KBM-7 (cell line): ENCODE data around the gene RSPO1.
A peak's percentile ranks its signal among the peaks of the same experiment; 100 is the strongest.
"Not testable (repeated sequence)": the region's sequence is repeated elsewhere in the genome, so short reads cannot be mapped to it uniquely, and the experiment has no call there.

ENCODE experiments used
- DNase-seq: peaks from one replicate; pipeline ENCODE4 v3.0.0-alpha.2; 2015
- in situ Hi-C: fragments of 300-500 bp; cut with MboI; formaldehyde crosslinking; loops from 2 replicates; pipeline ENCODE4 v1.14.3; 2020; ENCODE audit warnings: low sequenced_read_pairs, low pct_unique_long_range_greater_than_20kb, mixed read lengths

Gene RSPO1, protein sequence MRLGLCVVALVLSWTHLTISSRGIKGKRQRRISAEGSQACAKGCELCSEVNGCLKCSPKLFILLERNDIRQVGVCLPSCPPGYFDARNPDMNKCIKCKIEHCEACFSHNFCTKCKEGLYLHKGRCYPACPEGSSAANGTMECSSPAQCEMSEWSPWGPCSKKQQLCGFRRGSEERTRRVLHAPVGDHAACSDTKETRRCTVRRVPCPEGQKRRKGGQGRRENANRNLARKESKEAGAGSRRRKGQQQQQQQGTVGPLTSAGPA

DNA sequence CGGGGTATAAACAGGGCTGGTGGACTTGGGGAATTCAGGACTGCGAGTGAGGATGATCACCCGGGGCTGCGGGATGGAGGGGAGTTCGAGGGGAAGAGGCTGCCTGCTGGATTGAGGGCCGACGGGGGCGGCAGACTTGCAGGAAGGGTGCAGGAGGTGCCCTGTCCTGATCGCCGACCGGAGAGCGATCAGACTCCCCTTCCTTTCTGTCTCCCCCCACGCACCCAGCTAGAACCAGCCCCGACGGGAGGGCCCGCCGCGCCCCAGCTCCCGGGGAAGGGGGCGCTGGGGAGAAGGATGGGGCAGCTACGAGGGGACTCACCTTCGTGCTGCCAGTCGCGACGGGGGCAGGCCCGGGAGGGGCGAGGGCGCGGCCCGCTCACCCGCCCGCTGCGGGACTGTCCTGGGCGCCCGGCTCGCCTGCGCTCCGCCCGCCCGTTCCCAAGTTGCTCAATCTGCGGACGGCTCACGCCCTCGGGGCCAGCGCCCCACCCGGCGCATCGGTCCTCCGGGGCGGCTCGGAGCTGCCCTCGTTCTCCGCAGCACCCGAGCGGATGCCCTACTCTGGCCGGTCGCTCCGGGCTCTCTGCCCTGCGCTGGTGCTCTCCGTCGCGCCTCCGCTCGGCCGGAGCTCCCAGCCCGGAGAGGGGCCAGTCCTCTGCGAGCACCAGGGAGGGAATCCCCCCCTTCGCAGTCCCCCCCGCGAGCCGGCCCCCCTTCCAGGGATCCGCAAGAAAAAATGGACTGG, at the start of gene RSPO1:
Gene RSPO1 (minus strand): TSS at position 649 of the 748 bp plus-strand sequence. CDS start 5,231 bp downstream, outside the sequence.
- in situ Hi-C loops: no loop called here
- DNase-seq: no peak

DNA sequence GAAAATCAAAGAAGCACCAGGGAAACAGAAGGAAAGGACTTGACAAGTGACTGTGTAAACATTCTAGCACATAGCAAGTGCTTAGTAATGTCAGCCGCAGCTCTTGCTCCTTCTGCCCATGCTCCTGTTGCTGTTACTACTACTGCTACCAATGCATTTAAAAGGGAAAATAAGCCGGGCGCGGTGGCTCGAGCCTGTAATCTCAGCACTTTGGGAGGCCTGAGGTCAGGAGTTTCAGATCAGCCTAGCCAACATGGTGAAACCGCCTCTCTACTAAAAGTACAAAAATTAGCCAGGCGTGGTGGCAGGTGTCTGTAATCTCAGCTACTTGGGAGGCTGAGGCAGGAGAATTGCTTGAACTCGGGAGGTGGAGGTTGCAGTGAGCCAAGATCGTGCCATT, 49.5 kb upstream of the RSPO1 start:
- in situ Hi-C loops: not testable (repeated sequence)

DNA sequence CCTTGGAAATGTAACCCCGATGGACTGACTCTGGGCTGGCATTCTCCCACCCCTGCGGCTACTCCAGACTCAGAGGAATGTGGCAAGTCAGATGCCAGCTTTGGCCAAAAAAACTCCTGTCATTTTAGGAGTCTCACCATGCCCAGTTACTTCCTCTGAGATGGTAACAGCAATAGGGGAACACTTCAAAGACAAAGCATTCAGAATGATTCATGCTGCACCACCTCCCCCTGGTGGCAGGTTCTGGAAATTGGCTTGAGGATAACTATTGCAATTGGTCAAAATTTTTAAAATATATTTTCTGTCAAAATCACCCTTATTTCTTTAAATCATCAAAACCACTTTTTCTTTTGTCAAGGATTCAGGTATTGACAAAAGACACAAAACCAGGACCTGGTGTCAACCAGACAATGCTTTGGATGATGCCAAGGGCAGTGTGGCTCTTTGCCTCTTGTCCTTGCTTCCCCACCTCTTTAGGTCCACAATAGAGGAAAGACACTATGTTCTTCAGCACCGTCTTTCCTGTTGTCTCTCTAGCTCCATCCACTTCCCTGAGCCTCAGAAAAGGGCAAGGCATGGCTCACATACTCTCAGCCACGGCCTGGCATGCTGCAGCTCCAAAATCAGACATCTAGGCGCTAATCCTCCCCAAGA, 47.8 kb upstream of the RSPO1 start:
- peak; percentile 73 for DNase-seq
- in situ Hi-C loops: no loop called here

More for the DNA sequence above, 49.5 kb upstream of the RSPO1 start:
- DNase-seq: not testable (repeated sequence)

DNA sequence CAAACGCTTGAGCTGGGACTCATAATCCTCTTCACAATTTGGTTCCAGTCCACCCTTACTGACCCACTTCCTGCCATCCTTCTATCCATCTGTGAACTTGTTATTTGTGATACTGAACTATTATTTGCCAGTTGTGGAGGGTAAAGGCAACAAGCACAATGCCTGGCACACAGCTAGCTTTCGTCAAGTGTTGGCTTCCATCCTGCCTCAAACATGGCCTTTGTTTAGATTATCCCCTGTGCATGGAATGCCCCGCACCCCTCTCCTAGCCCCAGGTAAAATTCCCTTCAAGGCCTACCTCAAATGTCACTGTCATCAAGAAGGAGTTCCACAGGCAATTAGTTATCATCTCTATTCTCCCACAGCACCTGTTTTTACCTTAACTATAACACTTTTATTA, 46.2 kb upstream of the RSPO1 start:
- no peak for DNase-seq
- in situ Hi-C loops: no loop called here

DNA sequence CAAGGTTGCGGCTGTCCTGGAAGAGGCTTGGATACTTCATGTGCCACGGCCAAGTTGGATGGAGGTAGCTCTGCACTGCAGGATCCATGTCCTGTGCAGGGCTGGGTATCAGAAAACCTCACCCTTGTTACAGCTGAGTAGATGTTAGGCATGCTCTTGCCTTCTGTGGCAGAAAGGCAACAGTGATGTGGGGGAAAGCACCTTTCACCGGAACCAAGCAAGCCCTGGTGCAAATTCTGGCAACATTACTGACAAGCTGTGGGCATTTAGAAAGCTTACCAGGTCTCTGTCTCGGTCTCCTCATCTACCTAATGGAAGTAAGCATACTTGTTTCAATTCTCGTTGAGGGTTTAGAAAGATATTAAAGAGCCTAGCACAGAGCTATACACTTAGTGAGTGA, 43.1 kb upstream of the RSPO1 start:
- in situ Hi-C loops: no loop called here
- DNase-seq: no peak

DNA sequence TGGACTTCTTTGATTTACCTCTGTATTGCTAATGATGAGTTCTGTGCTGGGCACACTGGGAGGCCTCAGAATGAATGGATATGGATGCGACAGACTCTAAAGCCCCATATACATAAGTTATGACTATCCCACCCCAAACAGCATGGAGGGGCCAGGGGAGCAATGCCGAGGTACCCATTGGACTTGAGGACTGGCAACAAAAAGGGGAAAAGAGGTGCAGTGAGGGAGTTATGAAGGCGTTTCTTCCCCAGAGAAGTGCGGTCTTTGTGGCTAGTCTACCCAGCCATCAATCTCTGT, 42.4 kb upstream of the RSPO1 start:
- no peak for DNase-seq
- in situ Hi-C loops: no loop called here

DNA sequence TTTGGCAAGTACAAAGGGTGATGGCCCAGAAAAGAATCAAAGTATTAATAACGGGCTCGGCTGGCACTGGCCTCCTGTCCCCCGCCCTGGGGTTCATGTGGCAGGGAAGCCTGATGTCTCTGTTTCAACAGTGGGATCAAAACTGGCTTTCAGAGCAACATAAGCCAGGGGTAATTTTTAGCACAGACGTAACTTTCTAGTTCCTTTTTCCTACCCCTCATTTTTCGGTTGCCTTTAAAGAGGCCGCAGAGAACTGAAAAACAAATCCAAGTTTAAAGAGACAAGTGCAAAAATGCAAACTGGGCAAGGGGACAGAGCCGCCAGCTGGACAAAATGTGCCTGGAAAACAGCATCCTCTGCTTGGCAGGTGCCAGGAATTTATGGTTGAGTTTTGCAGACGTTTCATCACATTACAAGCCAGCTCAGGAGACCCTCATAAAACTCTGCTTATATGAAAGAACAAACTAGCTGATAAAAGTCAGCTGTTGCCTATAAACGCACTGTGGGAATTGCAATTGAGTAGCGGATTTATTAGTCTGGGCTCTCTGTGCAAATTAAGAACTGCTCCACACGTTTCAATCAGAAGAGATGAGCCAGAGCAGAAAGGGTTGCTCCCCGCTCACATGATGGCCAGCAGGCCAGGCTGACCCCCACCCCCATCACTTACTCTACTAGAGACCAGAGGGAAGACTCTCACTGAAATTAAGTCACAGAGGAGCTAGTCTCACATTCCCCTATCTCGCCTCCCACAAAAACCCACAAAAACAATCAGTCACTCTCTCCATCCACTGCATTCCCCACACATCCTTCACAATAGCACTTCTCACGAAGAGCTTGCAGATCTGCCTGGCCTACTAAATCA, 41.8 kb upstream of the RSPO1 start:
- in situ Hi-C loops: no loop called here
- no peak for DNase-seq

DNA sequence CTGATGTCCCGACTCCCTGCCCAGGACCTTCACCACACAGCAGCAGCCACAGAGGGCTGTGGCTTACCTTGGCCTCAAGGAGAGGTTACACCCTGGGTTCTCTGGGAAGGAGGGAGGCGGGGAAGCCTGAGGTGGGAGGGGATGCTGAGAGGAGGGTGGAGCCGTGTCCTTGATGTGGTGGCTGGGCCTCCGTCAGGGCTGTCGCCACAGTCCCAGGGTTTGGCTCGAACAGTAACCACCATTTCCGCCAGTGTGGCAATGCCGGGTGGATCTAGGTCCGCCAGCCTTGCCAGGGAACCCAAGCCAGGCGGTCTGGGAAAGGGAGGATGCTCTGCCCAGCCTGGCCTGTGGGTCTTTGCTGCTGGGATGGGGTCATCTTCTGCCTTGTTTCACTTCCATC, 39.2 kb upstream of the RSPO1 start:
- DNase-seq: no peak
- in situ Hi-C loops: no loop called here

DNA sequence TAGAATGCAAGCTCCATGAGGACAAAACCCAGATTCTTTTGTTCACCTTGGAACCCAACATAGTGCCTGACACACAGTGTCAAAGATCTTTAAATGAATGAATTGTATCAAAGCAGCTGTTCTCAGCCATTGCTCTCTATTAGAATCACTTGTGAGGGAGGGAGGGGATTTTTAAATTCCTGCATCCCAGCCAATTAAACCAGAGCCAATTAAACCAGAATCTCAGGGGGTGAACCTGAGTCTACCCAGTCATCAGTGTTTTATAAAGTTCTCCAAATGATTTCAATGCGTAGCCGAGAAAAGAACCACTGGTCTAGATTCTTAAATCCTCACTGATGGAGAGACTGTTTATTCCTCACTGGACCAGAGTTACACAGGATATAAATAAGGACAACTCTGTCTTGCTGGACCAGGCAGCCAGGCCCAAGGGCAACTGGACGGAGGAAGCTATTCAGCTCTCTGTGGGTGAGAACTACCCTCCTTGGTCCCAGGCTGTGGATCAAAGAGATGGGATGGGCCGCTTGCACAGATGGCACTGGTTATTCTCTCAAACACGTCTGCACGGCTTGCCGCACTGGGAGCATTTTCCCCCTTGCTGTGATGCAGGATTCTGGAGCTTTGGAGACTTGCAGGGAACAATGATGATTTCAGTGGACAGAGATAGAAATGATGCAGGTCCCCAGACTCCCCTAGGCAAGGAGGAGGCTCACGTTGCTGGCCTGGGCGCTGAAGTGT, 37.6 kb upstream of the RSPO1 start:
- no peak for DNase-seq
- in situ Hi-C loops: no loop called here

DNA sequence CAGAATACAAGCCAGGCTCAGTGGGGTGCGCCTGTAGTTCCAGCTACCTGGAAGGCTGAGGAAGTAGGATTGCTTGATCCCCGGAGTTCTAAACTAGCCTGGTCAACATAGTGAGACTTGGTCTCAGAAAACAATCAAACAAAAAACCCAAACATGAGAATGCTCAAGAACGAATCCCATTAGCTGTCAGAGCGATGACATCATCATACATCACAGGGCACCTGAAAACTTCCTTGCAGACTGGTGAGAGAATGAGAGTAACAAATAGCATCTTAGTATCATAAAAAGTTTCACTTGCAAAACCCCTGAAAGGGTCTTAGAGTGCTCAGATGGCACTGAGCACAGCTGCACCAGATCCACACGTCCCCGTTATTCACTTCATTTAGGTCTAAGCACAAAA, 36.6 kb upstream of the RSPO1 start:
- in situ Hi-C loops: no loop called here
- no peak for DNase-seq

DNA sequence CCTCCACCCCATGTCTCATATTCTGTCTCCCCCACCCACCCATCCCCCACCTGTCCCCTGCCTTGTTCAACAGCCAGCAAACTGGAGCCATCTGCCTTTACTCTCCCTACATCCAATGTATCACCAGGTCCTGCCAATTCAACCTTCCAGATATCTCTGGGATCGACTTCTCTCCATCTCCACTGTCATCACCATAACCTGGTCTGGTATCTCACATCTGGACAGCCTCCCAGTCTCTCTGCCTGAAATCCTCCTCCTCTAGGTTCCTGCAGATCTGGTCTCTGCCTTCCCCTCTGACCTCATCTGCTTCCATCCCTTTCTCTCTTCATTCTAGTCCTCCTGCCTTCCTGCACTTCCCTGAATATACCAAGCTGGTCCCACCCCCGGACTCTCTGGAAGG, 35.4 kb upstream of the RSPO1 start:
- in situ Hi-C loops: no loop called here
- no peak for DNase-seq

DNA sequence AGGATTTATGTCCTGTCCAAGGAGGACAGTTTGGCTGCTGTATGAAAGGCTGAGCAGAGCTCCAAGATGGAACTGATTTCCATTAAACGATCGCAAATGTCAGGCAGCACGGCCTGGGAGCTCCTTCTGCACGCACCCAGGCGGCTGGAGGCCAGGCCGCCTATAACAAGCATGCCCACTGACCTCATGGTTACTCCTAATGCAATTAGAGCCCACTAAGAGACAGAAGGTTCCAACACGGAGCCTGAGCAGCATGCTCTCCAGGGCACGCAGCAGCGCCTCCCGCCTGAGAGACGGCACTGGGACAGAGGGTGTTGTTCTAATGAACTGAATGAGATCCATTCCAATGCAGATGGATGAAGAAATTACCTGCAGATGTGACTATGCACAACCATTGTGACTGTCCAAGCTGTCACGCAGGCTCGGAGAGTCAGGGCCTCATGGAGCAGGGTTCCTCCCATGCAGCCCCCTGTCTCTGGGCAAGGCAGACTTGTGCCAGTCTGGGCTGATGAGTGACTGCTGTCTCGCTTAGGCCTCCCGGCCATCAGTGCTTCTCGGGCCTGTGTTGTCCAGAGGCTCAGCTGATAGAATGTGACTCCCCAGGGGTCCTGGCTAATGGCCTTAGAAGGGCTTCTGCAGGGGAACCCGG, 32.5 kb upstream of the RSPO1 start:
- no peak for DNase-seq
- in situ Hi-C loops: no loop called here

DNA sequence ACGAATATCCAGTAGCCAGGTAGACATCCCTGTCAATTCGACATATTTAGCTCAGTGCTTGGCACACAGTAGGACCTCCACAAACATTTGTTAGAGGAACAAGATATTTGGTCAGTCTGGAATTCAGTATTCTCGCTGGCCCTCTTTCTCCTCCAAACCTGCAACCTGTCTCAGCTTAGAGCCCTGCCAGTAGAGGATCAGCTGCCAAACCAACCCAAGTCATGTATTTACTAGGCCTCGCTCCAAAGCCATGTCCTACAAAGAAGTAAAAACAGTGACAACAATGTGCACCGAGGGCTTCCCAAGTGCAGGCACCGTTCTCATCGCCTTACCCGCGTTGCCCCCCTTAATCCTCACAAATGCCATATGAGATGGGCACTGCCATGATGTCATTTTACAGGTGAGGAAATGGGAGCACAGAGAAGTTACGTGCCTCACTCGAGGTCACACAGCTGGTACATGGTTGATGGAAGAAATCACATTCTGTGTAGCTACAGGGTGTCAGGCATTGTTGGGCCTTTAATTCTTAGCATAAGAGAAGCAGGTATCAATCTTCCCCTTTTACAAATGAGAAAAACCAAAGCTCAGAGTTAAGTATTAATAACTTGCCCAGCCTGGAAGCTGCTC, 31.7 kb upstream of the RSPO1 start:
- no peak for DNase-seq
- in situ Hi-C loops: no loop called here

DNA sequence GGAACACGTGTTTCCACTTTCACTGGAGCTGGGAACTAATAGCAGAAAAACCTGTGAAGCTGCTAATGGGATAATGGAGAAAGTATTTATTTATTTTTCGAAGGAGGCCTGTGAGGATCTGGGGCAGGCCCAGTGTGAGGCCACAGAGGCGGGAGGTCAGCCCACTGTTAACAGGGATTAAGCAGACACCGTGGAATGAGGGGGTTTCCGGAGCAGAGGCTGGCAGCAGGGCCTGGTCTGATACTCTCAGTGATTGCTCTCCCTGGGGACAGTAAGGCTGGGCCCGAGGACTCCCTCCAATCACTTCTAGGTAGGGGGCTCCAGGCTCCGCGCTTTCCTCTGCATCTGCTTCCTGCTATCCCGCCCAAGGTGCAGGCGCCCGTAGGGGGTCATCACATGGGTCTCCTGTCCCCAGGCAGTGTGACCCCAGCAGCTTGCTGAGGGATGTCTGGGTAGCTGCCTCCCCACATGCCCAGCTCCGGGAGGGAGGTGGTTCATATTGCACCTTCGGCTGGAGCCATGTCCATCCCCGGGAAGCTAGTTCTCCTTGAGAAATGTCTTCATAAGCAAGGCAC, 28.8 kb upstream of the RSPO1 start:
- no peak for DNase-seq
- in situ Hi-C loops: no loop called here

DNA sequence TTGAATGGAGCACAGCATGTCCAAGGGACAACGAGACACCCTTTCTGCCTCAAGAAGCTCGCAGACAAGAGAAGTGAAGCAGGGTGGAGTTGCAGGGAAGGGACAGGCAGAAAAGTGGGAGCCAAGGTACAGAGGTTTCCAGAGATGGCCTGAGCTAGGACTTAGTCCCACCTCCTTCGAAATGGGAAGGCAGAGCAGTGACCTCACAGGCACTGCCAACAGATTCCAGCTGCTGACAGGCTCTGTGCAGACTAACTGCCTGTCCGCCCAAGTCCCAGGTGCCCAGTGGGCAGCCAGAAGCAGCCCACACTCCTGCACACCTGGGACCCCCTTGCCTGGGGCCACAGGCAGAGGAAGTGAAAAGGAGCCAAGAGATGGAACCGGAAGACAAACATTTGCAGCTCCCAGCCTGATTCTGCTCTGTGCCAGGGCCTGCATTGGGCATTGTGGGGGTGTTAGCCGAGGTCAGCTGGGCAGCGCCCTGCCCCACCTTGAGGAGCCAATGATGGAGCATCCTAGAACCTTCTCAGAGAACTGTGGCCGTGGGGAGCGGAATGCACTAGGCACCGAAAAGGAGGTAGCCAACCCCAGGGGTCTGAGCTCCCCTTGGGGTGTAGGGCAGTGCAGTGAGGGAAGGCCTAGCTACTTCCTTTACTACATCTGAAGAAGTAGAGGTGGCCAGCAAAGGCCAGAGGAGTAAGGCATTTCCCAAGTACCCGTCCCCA, 27.5 kb upstream of the RSPO1 start:
- in situ Hi-C loops: no loop called here
- DNase-seq: no peak

DNA sequence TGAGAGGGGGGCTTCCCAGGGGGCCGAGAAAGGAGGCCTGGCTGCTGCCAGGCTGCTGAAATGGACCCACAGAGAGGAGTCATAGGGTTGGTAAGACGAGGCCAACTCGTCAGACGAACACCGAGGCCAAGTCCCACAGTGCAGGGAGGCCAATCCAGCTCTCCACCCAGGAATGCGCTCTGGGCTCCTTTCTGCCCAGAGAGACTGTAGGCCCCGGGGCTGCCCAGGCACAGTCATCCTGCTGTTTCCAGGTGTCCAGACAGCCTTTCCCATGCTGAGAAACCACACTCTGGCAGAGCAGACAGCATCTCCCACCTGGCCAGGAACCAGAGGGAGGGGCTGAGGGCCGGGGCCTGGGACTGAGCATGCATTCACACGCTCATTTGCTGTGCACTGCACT, 26.7 kb upstream of the RSPO1 start:
- in situ Hi-C loops: no loop called here
- no peak for DNase-seq

DNA sequence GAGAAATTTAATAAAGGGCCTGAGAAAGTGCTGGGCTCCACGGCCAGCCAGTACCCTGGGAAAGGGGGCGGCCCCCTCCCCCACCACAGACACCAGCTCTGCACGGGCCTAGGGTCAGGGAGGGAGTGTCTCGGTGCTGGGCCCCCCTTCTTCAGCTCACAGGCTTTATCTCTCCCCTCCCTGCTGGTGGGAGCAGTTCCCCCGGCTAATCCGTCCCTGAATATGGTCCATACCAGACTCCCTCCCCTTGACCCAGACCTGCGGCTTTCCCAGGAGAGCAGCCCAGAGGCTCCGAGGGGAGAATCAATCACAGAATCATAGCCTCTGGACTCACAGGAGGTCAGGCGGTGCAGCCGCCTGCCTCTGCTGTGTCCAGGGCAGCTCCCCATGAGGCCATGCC, 26.0 kb upstream of the RSPO1 start:
- no peak for DNase-seq
- in situ Hi-C loops: no loop called here
